Measurements from ENCODE around the gene MLH3.

- TF ChIP-seq POLR2A (IDR thresholded peaks at IDR 0.05) (no peak), CTCF (IDR thresholded peaks at IDR 0.05) (no peak)
Observed at GRCh38 chr14:75067212-75067611, 15.9 kb upstream of the MLH3 start.
